NCI-H774 (cell line): ENCODE measurements around the gene NUP50.
"Not testable (repeated sequence)": the region's sequence is repeated elsewhere in the genome, so short reads cannot be mapped to it uniquely, and the experiment has no call there.

Experiments used
- DNase-seq: peaks from one replicate; lab custom pipeline; 2025; lab: John Stamatoyannopoulos, UW

The NUP50 gene

DNA sequence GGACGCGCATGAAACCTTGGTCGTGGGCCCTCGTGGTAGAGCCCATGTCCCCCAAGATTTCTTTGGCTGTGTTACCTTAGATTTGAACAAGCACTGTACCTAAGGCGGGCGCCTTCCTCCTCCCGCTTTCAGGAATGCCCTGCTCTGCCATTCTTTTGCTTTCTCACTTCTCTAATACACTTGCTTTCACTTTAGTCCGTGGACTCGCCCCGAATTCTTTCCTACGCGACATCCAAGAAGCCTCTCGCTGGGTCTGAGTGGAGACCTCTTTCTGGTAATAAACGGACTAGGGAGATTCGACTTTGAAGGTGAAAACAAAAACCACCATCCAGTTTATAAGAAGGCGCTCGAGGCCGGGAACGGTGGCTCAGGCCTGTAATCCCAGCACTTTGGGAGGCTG is 1.2 kb upstream of the NUP50 start:
- DNase-seq = no peak

DNA sequence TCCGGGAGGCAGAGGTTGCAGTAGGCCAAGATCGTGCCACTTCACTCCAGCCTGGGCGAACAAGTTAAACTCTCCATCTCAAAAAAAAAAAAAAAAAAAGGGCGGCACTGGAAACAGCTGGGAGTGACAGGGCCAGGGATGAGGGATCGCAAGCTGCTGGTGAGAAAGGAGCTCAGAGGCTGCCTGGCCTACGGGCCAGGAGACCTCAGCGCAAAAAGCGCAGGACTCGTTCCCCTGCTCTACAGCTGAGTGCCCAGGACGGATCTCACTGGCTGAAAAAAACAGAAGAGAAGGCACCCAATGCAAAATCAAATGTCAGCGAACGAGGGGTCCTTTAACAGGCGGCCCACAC is 650 bp upstream of the NUP50 start:
- DNase-seq = no peak

DNA sequence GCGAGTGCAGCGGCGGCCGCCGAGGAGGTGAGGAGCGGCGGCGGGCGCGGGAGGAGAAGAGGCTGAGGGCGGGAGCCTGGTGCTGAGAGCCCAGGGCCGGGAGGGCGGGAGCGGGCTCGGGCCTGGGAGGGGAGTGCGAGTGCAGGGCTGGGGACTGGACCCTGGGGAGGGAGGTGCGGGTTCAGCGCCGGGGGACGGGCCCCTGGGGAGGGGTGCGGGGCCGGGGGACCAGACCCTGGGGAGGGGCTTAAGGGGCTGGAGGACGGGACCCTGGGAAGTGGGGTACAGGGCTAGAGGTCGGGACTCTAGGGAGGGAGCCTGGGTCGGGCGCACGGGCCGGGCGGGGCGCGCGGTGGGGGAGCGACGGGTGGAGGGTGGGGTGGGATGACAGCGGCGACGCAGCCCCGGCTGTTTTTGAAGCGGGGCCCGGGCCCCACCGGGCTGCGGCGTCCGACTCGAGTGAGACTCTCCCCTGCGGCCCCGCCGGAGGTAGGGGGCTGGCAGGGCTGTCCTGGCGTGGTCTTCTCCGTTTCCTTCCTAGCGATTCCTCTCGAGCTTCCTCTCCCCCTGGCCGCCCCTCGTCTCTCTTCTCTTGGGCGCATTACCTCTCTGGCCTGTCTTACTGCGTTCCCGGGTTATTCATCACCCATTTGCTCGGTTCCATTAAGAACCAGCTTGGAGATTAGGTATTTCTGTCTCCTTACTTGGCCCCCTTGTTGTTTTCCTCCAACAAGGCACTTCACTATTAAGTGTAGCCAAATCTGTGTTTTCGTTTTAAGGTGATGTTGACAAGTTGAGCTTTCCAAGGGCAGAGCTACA is 754 bp downstream of the NUP50 start:
- no peak for DNase-seq

DNA sequence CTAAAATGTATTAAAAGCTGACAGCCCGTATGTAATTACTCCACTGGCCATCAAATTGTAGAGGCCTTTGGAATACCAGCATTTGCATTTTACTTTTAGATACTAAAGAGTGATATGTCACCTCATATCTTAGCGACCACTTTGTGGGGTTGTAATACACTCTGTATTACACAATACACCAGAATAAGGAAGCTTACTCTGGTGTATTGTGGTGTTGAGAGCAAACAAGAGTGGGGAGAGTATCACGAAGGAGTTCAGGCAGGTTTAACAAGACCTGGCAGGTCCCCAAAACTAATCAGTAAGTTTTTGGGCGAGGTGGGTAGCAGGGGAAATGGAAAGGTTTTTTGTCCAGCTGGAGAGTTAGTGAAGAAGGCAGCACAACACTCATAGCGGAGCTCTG is 3.2 kb downstream of the NUP50 start:
- no peak for DNase-seq

DNA sequence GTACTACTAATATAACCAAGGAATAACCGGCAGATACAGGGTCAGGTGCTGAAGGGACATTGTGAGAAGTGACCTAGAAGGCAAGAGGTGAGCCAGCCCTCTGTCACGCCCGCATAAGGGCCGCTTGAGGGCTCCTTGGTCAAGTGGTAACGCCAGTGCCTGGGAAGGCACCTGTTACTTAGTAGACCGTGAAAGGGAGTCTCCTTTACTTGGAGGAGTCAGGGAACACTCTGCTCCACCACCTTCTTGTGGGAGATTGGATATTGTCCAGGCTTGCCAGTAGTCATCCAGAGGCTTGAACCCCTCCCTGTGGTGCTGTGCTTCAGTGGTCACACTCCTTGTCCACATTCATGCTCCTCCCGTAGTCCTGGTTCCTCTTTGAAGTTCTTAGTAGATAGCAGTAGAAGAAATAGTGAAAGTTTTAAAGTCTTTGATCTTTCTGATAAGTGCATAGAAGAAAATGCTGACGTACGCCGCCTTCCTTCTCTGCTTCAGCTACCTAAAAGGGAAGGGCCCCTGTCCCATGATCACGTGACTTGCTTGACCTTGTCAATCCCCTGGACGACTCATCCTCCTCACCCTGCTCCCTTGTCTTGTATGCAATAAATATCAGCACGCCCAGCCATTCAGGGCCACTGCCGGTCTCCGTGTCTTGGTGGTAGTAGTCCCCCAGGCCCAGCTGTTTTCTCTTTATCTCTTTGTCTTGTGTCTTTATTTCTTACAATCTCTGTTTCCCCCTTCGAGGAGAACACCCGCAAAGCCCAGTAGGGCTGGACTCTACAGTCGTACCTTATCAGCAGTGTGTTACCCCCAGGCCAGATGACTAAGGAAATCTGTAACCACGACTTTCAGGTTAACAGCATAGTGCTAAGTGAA is 6.1 kb downstream of the NUP50 start:
- no peak for DNase-seq

DNA sequence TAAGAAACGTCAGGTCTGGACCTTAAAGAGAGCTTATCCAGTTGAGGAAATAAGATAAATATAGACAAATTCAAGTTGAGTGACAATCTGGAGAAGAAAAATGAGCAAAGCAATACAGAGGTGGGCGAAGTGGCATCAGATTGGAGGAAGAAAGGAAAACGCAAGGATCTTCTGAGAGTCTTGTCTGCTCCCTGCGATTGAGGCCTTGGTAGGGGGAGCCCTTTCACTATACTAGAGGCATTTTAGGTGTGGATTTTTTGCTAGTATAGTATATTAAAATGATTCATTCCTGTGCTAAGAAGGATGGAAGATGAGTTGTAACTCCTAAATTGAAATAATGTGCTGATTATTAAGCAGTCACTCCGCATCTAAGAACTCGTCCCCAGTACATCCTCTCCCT is 8.1 kb downstream of the NUP50 start:
- DNase-seq = no peak

DNA sequence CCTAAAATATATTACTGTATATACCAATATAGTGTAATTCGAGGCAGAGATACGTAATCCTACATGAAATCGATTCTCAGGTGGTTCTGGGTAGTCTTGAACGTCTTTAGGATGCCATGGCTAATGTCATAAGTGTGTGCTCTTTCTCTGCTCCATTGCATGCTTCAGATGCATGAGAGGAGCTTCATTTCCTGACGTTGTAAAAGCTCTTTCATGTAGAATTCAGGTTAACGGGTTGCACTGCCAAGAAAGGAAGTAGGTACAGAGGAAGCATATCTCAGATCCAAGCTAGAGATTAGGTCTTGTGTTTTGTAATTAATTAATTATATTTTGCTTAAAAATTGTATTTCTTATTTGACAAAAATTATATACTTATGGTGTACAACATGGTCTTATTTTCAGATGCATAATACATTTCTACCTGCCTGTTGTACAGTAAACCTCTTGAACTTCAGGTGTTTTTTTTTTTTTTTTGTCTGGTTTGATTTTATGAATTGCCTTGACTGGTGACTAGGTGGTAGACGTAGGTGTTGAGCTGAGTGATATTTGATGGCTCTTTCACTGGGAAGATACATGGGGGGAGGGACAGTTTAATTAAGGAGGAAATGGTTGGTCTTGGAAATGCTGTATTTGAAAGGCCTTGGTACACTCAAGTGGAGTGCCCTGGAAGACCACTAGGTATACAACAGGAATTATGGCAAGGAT is 9.3 kb downstream of the NUP50 start:
- no peak for DNase-seq

DNA sequence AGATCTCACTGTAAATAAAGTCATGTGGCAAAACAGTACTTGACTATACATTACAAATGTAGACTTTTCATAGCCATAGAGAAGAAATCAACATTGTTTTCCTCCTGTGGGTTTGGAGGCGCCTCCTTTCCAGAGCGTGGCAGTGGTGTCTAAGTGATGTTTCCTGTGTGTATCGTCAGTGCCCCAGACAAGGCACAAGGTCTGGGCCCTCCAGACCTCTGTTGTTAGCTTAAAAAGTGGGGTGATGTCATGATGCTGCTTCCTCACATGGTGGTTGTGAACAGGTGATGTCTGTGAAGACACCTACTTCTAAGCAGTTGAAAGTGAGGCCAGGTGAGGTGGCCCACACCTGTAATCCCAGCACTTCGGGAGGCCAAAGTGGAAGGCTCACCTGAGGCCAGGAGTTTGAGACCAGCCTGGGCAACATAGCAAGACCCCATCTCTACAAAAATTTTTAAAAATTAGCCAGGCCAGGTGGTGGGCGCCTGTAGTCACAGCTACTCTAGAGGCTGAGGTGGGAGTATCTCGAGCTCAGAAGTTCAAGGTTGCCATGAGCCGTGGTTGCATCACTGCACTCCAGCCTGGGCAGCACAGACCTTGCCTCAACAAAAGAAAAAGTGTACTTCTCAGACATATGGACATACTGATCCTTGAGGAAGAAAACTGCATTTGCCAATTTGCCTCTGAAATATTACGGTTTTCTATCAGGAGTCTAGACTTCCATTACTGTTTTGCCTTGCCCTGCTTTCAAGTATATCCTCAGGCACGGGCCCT is 15.7 kb downstream of the NUP50 start:
- DNase-seq = no peak

DNA sequence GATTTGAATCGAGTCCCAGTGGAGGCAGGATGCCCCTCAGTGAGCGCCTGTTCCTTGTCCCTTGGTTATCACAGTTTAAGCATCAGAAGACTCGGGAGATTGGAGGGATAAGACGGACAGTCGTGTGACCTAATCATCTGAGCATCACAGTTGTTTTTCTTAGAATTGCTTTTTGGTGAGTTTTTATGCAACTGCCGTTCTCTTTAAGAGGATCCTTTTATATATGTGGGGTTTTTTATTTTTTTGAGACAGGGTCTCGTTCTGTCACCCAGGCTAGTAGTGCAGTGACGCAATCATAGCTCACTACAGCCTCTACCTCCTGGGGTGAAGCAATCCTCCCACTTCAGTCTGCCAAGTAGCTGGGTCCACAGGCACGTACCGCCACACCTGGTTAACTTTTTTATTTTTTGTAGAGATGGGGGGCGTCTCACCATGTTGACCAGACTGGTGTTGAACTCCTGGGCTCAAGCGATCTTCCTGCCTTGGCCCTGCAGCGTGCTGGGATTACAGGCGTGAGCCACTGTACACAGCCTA is 16.5 kb downstream of the NUP50 start:
- DNase-seq = no peak

DNA sequence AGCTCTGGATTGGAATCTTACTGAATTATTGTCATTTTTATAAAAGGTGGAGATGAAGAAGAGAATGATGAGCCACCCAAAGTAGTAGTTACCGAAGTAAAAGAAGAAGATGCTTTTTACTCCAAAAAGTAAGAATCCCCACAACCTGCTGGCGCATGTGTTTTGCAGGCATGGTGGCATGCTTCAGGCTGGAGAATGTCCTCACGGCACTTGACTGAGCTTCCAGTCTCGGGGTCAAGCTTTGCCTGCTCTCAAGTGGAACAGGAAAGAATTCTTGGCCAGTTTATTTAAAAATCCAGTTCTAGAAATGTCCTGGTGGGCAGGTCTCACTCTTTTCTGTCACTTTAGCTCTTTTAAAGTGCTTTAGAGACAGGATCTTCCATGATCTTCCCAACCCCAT is 17.5 kb downstream of the NUP50 start:
- no peak for DNase-seq

DNA sequence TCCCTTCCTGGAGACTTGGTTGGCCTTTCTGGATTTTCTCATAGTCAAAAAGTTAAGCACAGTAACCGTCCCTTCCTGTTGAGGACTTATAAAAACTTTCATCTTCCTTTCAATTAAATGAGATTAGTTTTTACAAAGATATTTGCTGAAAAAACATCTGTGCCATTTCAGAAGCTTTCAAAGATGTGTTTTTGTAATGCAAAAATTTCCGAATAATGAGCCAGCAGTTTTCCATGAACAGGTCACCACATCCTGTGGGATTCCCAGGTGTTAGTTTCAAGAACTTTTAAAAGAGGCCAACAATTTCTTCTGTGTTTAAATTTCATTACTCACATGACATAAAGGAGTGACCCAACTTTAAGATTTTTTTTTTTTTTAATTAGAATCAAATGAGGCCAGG is 18.0 kb downstream of the NUP50 start:
- no peak for DNase-seq

DNA sequence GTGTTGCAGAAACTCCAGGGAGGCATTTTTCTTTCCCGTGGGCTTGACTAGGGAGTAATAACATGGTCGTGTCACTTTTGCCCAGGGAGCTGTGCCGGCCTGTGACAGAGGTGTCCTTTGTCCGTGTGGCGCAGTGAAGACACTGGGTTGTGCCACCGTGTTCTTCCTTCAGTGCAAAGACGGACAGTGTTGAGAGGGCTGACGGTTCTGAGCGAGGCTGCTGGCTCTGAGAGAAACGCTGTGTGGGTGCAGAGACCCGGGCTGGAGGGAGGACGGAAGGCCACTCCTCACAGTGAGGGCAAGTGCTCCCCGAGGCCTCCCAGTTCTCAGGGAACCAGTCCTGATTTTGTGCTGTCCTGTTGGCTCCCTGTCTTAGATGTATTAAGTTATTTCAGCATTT is 20.2 kb downstream of the NUP50 start:
- DNase-seq = no peak

DNA sequence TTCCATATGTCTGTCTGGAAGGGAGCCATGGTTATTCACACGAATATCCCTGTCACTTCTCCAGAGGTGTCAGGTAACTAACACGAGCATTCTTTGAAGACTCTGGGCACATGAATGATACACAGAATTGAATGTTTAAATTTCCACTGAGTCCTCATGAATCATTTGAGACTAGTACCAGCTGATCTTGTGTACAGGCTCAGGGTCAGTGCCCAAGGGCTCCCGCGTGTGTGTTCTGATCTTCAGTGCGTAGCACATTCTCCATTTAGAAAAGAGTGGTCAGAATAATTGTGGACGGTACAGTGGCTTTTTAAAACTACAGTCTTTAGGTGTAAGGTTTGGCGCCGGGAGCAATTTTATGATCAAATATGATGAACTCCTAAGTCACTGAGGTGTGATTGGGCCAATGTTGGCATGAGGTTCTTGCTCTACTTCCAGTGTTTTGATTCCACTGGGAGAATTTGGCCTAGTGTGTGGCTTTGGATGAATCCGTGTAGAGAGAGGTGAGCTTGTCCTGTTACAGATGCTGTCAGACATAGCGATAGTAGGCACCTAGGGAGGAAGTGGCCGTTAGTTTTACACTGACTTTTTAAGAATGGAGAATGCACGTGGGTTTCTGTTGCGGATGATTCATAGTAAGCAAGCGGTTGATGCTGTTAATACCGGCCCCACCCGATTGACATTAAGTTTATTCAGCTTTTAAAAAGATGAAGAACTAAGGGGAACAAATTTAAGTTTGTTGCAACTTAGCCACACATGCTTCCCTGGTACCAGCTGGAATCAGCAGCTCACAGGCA is 22.2 kb downstream of the NUP50 start:
- DNase-seq = no peak

DNA sequence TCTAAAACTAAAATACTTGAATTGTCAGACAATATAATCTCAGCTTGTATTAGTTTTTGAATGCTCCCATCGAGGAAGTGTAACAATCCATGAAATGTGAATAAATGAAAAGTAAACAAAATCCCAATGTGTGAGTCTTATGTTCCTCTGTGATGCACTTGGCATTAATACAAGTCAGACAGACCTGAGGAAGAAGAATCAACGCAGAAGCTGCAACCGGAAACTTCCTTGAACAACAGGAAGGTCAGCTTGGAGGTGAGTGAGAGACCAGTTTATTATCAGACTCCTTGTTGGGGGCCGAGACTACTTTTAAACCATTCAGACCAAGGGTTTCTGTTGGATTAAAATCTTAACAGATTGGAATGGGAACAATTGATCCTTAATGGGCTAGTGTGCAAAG is 24.2 kb downstream of the NUP50 start:
- no peak for DNase-seq

DNA sequence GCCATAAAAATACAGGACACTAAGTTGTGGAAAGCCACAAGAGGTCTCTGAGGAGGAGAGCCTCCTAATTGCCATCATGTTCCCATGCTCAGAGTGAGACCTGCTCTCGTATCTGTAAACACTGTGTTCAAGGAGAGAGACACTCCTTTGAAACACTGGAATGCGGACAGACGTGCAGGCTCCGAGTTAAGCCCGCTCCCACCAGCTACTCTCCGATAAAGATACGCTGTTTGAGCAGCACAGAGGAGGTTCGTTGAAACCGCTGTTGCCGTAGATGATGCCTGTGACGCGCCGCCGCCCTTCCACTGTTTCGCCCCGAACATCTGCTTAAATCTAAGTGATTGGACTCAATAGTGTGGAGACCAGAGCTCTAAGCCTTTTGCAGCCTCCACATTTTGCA is 25.1 kb downstream of the NUP50 start:
- no peak for DNase-seq

DNA sequence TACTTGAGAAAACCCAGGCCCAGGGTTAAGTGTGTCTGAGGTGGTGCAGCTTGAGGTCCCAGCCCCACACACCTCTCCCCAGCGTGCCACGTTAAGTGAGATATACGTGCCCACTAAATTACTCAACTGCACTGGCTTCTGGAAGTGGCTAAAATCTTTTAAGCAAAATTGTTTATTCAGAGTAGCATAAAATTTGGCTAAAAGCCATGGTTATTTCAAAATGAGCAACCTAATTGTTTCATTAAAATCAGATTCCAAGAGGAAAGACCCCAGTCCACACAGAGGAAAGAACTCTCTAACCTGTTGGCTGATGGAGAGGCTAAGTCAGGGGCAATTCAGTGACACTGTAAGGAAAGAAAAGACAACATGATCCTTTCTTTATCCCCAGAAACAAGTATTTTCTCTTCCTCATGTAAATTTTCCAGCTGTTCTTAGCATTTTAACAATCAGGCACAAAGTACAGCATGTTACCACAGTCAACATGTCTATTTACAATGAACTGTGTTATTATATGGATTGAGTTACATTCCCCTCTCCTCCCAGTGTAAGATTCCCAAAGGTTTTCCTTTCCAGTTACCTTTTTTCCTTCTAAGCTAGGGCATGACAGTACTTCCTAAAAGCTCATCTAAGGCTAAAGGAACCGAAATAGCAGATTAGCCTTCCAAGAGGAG is 26.6 kb downstream of the NUP50 start:
- DNase-seq = no peak

DNA sequence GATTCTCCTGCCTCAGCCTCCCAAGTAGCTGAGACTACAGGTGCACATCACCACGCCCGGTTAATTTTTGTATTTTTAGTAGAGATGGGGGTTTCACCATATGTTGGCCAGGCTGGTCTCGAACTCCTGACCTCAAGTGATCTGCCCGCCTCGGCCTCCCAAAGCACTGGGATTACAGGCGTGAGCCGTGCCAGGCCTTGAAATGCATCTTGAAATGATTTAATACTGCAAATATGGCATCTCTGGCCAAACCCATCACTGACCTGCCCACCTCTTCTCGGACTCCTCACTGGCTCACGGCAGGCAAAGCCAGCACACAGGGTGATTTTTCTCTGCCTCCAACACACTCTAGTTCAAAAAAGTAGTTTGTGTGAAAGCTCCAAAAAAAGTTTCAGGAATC is 28.0 kb downstream of the NUP50 start:
- DNase-seq = not testable (repeated sequence)

DNA sequence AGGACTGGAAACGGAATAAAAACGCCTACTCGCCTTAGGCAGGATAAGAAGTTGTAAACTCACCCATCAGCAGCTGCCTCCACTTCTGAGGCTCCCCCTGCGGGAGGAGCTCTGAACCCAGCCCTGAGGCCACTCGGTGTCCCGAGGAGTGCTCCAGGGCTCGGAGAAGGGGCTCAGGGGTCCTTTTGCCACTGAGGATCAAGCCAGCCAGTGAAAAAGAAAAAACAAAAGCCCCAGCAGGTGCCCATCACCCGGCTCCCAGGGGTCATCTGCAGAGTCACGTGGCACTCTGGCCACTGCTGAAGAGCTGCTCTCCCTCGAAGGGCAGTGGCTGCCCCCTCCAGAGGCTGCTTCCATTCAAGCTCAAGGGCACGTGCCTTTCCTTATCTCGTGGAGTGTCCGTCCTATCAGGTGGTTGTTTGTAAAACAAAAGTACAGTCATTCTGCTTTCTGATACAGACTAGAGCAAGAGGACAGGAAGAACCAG is 29.0 kb downstream of the NUP50 start:
- no peak for DNase-seq

DNA sequence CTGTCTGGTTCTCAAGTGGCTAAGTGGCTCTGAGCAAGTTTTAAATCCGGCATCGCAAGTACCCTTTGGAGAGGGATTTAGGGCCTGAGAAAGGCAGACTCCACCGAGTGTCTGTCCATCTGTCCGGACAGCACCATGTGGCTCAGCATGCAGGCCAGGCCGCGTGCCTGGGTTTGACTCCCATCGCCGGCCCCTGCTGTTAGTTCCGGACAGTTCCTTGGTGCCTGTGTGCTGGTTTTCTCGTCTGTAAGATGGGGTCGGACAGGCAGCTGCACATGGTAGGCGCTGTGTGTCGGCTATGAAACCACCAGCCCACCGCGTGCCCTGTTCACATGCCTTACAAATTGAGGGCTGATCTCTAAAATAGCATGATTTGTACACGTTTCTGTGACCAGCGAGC is 31.0 kb downstream of the NUP50 start:
- no peak for DNase-seq

DNA sequence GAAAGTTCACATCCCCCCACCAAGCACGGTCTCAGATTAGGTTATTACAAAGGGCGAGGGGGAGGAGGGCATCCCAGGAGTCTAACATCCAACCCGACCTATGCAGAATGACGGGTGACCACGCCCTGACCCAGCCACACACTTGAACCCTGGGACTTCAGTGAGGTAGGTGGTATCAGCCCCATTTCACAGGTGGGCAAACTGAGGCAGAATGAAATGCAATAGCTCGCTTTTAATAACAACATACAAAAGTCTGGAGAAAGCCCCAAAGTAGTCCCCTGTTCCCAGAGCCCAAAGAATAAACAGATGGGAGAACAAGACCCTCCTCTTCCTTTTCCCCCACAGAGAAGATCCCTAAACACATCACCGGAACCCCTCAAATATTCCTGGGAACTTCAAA is 31.9 kb downstream of the NUP50 start:
- DNase-seq = no peak
